B cell (primary cell): ENCODE measurements around the gene ALKBH2. TPM values are rescaled to one million over a fixed set of nuclear protein-coding genes. Genes with fewer than 3 reads are reported as not detected.

Experiments used
- ATAC-seq: fragments of 200-7000 bp; cut with Tn5 transposase; one replicate; pipeline ENCODE4 v1.10.0; 2021; ENCODE audit warnings: low read depth, mild to moderate bottlenecking, moderate number of reproducible peaks, moderate library complexity
- CTCF ChIA-PET: fragments of 350-600 bp; sonication (Branson Sonifier 250); formaldehyde crosslinking; loops from one replicate; lab custom pipeline; 2021; ENCODE audit warnings: antibody characterized with exemption, inconsistent platforms; lab: Charles Lee
- POLR2A ChIA-PET: fragments of 350-600 bp; sonication (Branson Sonifier 250); formaldehyde crosslinking; loops from one replicate; lab custom pipeline; 2021; ENCODE audit warnings: antibody characterized with exemption; lab: Charles Lee
- DNase-seq: peaks from one replicate; pipeline ENCODE4 v3.0.0; 2013
- H2AFZ ChIP-seq: 2 replicates; pipeline ENCODE4 v1.6.1; 2012; ENCODE audit warnings: mild to moderate bottlenecking, low read depth, low read length; ENCODE audit not compliant: insufficient read depth, poor library complexity, severe bottlenecking
- H3K27ac ChIP-seq, 2 donors: 1 replicate in 1 of 2; 2 replicates in 1 of 2; pipeline ENCODE4 v1.5.1; 2012 to 2013; ENCODE audit warnings: low read length in 2 of 2, mild to moderate bottlenecking in 2 of 2, moderate library complexity in 1 of 2
- H3K27me3 ChIP-seq, 4 experiments: fragments of 200-600 bp in 1 of 4; sonication (generic) in 1 of 4; replicated peaks in 1 of 4; 1 replicate in 2 of 4; 2 replicates in 2 of 4; pipeline versions ENCODE4 v1.6.1 to v1.7.0; 2013 to 2016; ENCODE audit warnings: low read length in 3 of 4, mild to moderate bottlenecking in 2 of 4, mixed read lengths in 1 of 4, moderate library complexity in 1 of 4; ENCODE audit not compliant: insufficient read depth in 4 of 4, control insufficient read depth in 3 of 4; ENCODE audit errors: control extremely low read depth in 1 of 4
- H3K36me3 ChIP-seq, 2 experiments: replicated peaks in 1 of 2; 1 replicate in 1 of 2; 2 replicates in 1 of 2; pipeline versions ENCODE4 v1.6.1 to v1.7.1; 2013; ENCODE audit warnings: low read length in 1 of 2; ENCODE audit not compliant: insufficient read depth in 2 of 2, control insufficient read depth in 1 of 2; ENCODE audit errors: control extremely low read depth in 1 of 2, extremely low read depth in 1 of 2
- H3K4me1 ChIP-seq, 2 donors: fragments of 200-600 bp in 1 of 2; sonication (generic) in 1 of 2; 1 replicate in 1 of 2; 2 replicates in 1 of 2; pipeline versions ENCODE4 v1.5.1 to v1.6.1; 2013 to 2017; ENCODE audit warnings: low read length in 2 of 2; ENCODE audit not compliant: control insufficient read depth in 2 of 2, insufficient read depth in 2 of 2
- H3K4me2 ChIP-seq: replicated peaks from 2 replicates; pipeline ENCODE3; 2012; ENCODE audit warnings: mild to moderate bottlenecking, low read depth, low read length; ENCODE audit not compliant: poor library complexity, severe bottlenecking
- H3K4me3 ChIP-seq, 5 experiments: fragments of 200-600 bp in 1 of 5; sonication (generic) in 1 of 5; 1 replicate in 3 of 5; 2 replicates in 2 of 5; pipeline versions ENCODE4 v1.5.1 to v1.7.0; 2011 to 2016; ENCODE audit warnings: low read length in 4 of 5, mild to moderate bottlenecking in 4 of 5, low read depth in 2 of 5, control low read depth in 1 of 5, moderate library complexity in 1 of 5; ENCODE audit not compliant: insufficient read depth in 1 of 5; ENCODE audit errors: control extremely low read depth in 1 of 5, extremely low read depth in 1 of 5
- H3K79me2 ChIP-seq: fragments of 200-600 bp; sonication (generic); one replicate; pipeline ENCODE4 v1.6.0; 2016; ENCODE audit warnings: low read length; ENCODE audit not compliant: control insufficient read depth, insufficient read depth
- H3K9ac ChIP-seq: fragments of 200-600 bp; sonication (generic); 2 replicates; pipeline ENCODE4 v1.6.1; 2017; ENCODE audit warnings: mild to moderate bottlenecking, low read length, moderate library complexity
- H3K9me3 ChIP-seq, 3 donors: one replicate each; pipeline versions ENCODE4 v1.6.1 to v1.7.1; 2013; ENCODE audit warnings: low read length in 2 of 3; ENCODE audit not compliant: control insufficient read depth in 2 of 3, insufficient read depth in 1 of 3; ENCODE audit errors: control extremely low read depth in 1 of 3
- H4K20me1 ChIP-seq: 2 replicates; pipeline ENCODE4 v1.6.0; 2012; ENCODE audit warnings: mild to moderate bottlenecking, low read length; ENCODE audit not compliant: insufficient read depth, control insufficient read depth, poor library complexity, severe bottlenecking
- H3K27ac Mint-ChIP-seq: one replicate; pipeline ENCODE4 v1.8.0; 2021; ENCODE audit warnings: mixed read lengths
- H3K27me3 Mint-ChIP-seq: one replicate; pipeline ENCODE4 v1.8.0; 2021; ENCODE audit warnings: mixed read lengths
- H3K4me1 Mint-ChIP-seq: one replicate; pipeline ENCODE4 v1.8.0; 2021; ENCODE audit warnings: mixed read lengths
- H3K4me3 Mint-ChIP-seq: one replicate; pipeline ENCODE4 v1.8.0; 2021; ENCODE audit warnings: mixed read lengths
- H3K9me3 Mint-ChIP-seq: one replicate; pipeline ENCODE4 v1.8.0; 2022; ENCODE audit warnings: mixed read lengths; ENCODE audit not compliant: insufficient read depth
- CTCF ChIP-seq: fragments of 200-600 bp; IDR thresholded peaks from one replicate; pipeline ENCODE4 v1.8.0; 2022; ENCODE audit warnings: antibody characterized with exemption, mild to moderate bottlenecking
- EZH2 ChIP-seq: IDR thresholded peaks from 2 replicates; pipeline ENCODE4 v1.6.1; 2012; ENCODE audit warnings: borderline replicate concordance, low read depth, mild to moderate bottlenecking, moderate library complexity, low read length; ENCODE audit not compliant: insufficient read depth, poor library complexity, severe bottlenecking
- WGBS: methylation state at CpG from one replicate; pipeline ENCODE4 v1.1.5; 2013; ENCODE audit warnings: missing lambda C conversion rate; ENCODE audit not compliant: insufficient coverage; 5-methylcytosine and 5-hydroxymethylcytosine counted together
- intact Hi-C: fragments of 100-400 bp; cut with micrococcal nuclease; formaldehyde crosslinking; loops from one replicate; pipeline ENCODE4 v1.10.0; 2022
- polyA plus RNA-seq: library from polyadenylated mRNA; depleted of rRNA; stranded (reverse); fragments of >200 nt; gene quantifications from 2 replicates; pipeline ENCODE4 v1.2.3, GENCODE V29; 2012
- total RNA-seq, 2 donors: library from RNA; stranded (reverse); fragments of 120-200 nt in 1 of 2; gene quantifications; 1 replicate in 1 of 2; 2 replicates in 1 of 2; pipeline versions ENCODE4 v1.2.3 to v1.2.4, GENCODE V29; 2013 to 2022

Gene ALKBH2
- total and polyA plus RNA-seq, 2 donors (not counting 1 experiment from before 2014, with no cell fraction given): 14.6 TPM

GRCh38 chr12:109082751-109083150 lies 10.5 kb downstream of the ALKBH2 start:
- H4K20me1 ChIP-seq: no peaks in the 10 kb centered on the region
- H3K27me3 Mint-ChIP-seq: no peaks in the 10 kb centered on the region
- H3K4me2 ChIP-seq: no peak overlapping the region
- ChIA-PET CTCF (no interaction called here), POLR2A (interaction anchor here (0.6 kb wide), 1 partner anchor 557 kb away, joined by 4 read pairs; no protein-coding TSS in a partner anchor)
- peaks cover 0 to 6% (median 1%) of the 10 kb centered on the region in 3 donors for H3K9me3 ChIP-seq
- H3K4me1 Mint-ChIP-seq: no peaks in the 10 kb centered on the region
- no peak overlapping the region for H3K27ac Mint-ChIP-seq
- H3K9ac ChIP-seq: no peak overlapping the region
- intact Hi-C loops: no loop called here
- ATAC-seq (no peak), DNase-seq (no peak)
- H3K36me3 ChIP-seq: peaks cover 4 to 57% of the 10 kb centered on the region in 2 experiments
- H2AFZ ChIP-seq: no peak overlapping the region
- WGBS: 99% methylated on average over 9 of the region's 14 CpGs
- TF ChIP-seq EZH2 (no peak), CTCF (no peak)
- H3K4me1 ChIP-seq: no peaks in the 10 kb centered on the region
- no peak overlapping the region for H3K4me3 ChIP-seq
- no peaks in the 10 kb centered on the region for H3K27me3 ChIP-seq
- H3K9me3 Mint-ChIP-seq: peaks cover 10% of the 10 kb centered on the region
- H3K4me3 Mint-ChIP-seq: no peak overlapping the region
- H3K27ac ChIP-seq: no peak overlapping the region
- H3K79me2 ChIP-seq: no peaks in the 10 kb centered on the region

- CTCF ChIA-PET: no interaction called here
- H3K79me2 ChIP-seq: no peaks in the 10 kb centered on the region
- TF ChIP-seq EZH2: no peak
- no peak for TF ChIP-seq CTCF
- H3K9ac ChIP-seq: no peak overlapping the region
- intact Hi-C loops: no loop called here
- H2AFZ ChIP-seq: no peak overlapping the region
- no peaks in the 10 kb centered on the region for H3K27me3 Mint-ChIP-seq
- H3K27me3 ChIP-seq: no peaks in the 10 kb centered on the region
- H3K27ac Mint-ChIP-seq: no peak overlapping the region
- no peak overlapping the region for H3K27ac ChIP-seq
- H3K4me2 ChIP-seq: no peak overlapping the region
- H3K4me1 Mint-ChIP-seq: no peaks in the 10 kb centered on the region
- no peak overlapping the region for H3K4me3 ChIP-seq
- POLR2A ChIA-PET: no interaction called here
- peaks cover 0 to 6% (median 1%) of the 10 kb centered on the region in 3 donors for H3K9me3 ChIP-seq
- H3K36me3 ChIP-seq: peaks cover 4 to 28% of the 10 kb centered on the region in 2 experiments
- ATAC-seq (no peak), DNase-seq (no peak)
- no peaks in the 10 kb centered on the region for H3K4me1 ChIP-seq
- no peak overlapping the region for H3K4me3 Mint-ChIP-seq
- no peaks in the 10 kb centered on the region for H4K20me1 ChIP-seq
- peaks cover 13% of the 10 kb centered on the region for H3K9me3 Mint-ChIP-seq
Measured at GRCh38 chr12:109074866-109075265, 18.4 kb downstream of the ALKBH2 start.
